ENCODE measurements around the gene RNPEP.
"Not testable (repeated sequence)": the region's sequence is repeated elsewhere in the genome, so short reads cannot be mapped to it uniquely, and the experiment has no call there.

Gene RNPEP, protein sequence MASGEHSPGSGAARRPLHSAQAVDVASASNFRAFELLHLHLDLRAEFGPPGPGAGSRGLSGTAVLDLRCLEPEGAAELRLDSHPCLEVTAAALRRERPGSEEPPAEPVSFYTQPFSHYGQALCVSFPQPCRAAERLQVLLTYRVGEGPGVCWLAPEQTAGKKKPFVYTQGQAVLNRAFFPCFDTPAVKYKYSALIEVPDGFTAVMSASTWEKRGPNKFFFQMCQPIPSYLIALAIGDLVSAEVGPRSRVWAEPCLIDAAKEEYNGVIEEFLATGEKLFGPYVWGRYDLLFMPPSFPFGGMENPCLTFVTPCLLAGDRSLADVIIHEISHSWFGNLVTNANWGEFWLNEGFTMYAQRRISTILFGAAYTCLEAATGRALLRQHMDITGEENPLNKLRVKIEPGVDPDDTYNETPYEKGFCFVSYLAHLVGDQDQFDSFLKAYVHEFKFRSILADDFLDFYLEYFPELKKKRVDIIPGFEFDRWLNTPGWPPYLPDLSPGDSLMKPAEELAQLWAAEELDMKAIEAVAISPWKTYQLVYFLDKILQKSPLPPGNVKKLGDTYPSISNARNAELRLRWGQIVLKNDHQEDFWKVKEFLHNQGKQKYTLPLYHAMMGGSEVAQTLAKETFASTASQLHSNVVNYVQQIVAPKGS

DNA sequence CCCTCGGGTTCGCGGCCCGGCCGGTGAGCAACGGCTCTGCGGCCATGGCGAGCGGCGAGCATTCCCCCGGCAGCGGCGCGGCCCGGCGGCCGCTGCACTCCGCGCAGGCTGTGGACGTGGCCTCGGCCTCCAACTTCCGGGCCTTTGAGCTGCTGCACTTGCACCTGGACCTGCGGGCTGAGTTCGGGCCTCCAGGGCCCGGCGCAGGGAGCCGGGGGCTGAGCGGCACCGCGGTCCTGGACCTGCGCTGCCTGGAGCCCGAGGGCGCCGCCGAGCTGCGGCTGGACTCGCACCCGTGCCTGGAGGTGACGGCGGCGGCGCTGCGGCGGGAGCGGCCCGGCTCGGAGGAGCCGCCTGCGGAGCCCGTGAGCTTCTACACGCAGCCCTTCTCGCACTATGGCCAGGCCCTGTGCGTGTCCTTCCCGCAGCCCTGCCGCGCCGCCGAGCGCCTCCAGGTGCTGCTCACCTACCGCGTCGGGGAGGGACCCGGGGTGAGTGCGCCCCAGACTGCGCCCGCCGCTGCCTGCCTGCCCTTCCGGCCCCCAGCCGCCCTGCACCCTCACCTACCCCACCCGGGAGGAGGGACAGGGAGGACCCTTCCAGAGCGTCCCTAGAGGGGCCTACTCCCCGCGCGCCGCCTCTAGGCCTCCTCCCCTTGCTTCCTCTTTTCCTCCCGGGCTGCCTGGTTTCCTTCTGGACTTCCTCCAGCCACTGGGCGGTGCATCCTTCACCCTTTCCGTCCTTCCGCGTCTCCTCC is at the start of gene RNPEP:
RNPEP (plus strand) TSS at position 26 of the 757 bp plus-strand sequence; CDS start at position 45, 19 bp downstream.
- DNase-seq (ENCODE audit: low read depth in 2 of 2) = peak; percentile 14 to 39

GRCh38 chr1:201933840-201934430 is 48.5 kb upstream of the RNPEP start:
- DNase-seq (ENCODE audit: low read depth in 2 of 2) = no peak

- no peak for DNase-seq (ENCODE audit: low read depth in 2 of 2)
These were observed 44.7 kb upstream of the RNPEP start for GRCh38 chr1:201937624-201938213.

DNA sequence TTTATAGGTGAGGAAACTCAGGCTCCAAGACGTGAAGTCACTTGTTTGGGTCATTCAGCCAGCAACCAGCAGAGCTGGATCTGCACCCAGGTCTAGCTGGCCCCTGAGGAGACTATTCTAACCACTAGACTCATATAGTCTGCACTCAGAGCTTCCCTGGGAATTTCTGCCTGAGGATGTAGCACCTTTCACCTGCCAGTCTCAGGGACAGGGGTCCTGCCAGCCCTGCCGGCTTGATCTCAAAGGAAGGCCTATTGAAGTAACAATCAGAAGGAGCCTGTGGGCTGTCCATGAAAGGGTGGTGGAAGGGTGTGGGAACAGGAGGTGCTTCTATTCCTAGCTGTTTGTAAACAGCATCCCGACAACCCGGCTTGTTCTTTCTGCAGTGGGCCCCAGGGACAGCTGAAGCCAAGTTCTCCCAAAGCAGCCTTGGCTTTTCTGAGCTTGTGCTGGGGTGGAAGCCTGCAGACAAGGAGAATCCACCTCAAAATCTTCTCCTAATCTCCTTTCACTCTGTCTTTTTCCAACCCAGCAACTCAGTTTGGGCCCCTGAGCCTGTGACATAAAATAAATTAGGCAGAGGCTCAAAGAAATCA is 43.9 kb upstream of the RNPEP start:
- DNase-seq (ENCODE audit: low read depth in 2 of 2) = no peak

GRCh38 chr1:201939148-201939547 is 43.3 kb upstream of the RNPEP start:
- DNase-seq (ENCODE audit: low read depth in 2 of 2) = no peak

- DNase-seq (ENCODE audit: low read depth in 2 of 2) = no peak
These were observed 42.9 kb upstream of the RNPEP start for GRCh38 chr1:201939574-201939973.

- DNase-seq (ENCODE audit: low read depth in 2 of 2) = not testable (repeated sequence)
These were observed 42.1 kb upstream of the RNPEP start for GRCh38 chr1:201940316-201940715.

- DNase-seq (ENCODE audit: low read depth in 2 of 2) = no peak
These were observed 40.9 kb upstream of the RNPEP start for GRCh38 chr1:201941420-201942128.

- no peak for DNase-seq (ENCODE audit: low read depth in 2 of 2)
These were observed 40.3 kb upstream of the RNPEP start for GRCh38 chr1:201942129-201942495.

- no peak for DNase-seq (ENCODE audit: low read depth in 2 of 2)
These were observed 38.4 kb upstream of the RNPEP start for GRCh38 chr1:201944002-201944401.

- no peak for DNase-seq (ENCODE audit: low read depth in 2 of 2)
These were observed 37.8 kb upstream of the RNPEP start for GRCh38 chr1:201944639-201945038.

- DNase-seq (ENCODE audit: low read depth in 2 of 2) = no peak
These were observed 37.3 kb upstream of the RNPEP start for GRCh38 chr1:201945157-201945556.

GRCh38 chr1:201945863-201946223 is 36.6 kb upstream of the RNPEP start:
- DNase-seq (ENCODE audit: low read depth in 2 of 2) = no peak

DNA sequence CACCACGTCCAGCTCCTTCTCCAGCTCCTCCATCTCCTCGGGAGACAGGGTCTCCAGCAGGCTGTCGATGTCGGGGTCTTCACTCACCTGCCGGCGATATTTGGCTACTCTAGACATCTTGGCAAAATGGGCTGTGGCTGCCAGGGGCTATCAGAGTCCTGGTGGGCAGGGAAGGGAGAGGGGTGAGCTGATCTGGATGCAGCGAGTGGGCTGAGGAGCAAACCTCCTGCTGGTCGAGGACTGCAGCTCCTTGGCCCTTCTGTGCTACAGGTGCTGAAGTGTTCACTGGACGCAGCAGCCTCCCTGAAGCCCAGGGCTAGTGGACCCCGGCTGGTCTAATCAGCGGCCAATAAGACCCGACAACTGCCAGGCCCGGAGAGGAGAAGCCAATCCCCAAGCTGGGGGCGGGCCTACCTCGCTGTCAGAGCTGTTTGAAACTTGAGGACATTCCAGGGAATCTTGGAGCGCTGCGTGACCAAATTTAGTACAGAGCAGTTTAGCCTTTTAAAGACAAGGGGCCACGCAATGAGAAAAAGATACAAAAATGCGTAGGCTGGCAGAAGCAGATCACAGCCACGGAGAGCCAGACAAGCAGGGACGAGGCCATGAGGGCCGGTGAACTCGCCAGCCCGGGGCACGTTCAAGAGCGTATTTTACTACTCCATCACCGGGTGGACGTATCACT is 36.1 kb upstream of the RNPEP start, which contains the start of gene LMOD1:
LMOD1 (minus strand) TSS at position 325 of the 685 bp plus-strand sequence; CDS start at position 117, 208 bp downstream.
- no peak for DNase-seq (ENCODE audit: low read depth in 2 of 2)

DNA sequence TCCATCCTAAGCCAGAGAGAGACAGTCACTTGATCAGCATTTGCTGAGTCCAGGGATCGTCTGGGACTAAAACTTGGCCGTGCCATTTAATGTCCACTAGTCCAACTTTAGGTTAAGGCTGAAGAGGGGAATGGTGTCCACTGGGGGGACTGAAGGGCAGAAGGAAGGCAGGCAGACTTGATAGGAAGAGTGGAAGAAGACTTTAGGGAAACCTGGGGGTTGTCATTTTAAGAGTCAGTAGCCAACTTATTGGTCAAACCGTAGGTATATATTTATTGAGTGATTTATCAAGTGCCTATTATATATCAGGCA is 34.8 kb upstream of the RNPEP start:
- no peak for DNase-seq (ENCODE audit: low read depth in 2 of 2)

DNA sequence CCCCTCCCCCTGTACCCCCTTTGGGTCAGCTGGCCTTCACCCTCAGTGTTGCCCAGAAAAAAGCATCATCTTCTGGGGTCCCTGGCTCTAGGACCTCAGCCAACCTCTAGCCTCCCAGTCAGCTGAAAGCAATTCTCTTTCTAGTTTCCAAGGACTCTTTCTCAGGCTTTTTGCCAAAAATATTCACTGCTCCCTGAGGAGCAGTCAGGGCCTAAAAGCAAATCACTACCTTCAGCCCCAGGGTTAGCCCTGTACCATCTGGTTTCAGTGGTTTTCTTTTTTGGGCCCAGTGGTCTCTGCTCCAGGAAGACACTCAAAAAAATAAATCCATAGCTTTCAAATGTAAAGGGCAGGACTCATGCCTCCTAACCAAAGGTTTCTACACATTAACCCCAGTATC is 33.0 kb upstream of the RNPEP start:
- DNase-seq (ENCODE audit: low read depth in 2 of 2) = no peak

GRCh38 chr1:201954263-201955008 is 28.0 kb upstream of the RNPEP start:
- no peak for DNase-seq (ENCODE audit: low read depth in 2 of 2)

- DNase-seq (ENCODE audit: low read depth in 2 of 2) = peak; percentile 85 to 91
These were observed 27.3 kb upstream of the RNPEP start, which contains the start of gene TIMM17A for GRCh38 chr1:201955009-201955728. Gene TIMM17A, plus strand, starts transcription at chr1:201955503. Its CDS starts 24 bp downstream, at chr1:201955527.

- DNase-seq (ENCODE audit: low read depth in 2 of 2) = no peak
These were observed 26.7 kb upstream of the RNPEP start for GRCh38 chr1:201955729-201956143.

Data from stimulated activated CD4-positive, alpha-beta T cell treated with anti-CD3 and anti-CD28 coated beads, Interleukin-12 subunit alpha, Interleukin-12 subunit beta, amount 100 ng/mL, for 24 hours (primary cell).